Smooth muscle cell (in vitro differentiated cells): ENCODE data around the gene RPTOR. TPM values are rescaled to one million over a fixed set of nuclear protein-coding genes. Genes with fewer than 3 reads are reported as not detected.

ENCODE experiments used
- DNase-seq: peaks from one replicate; lab custom pipeline; 2025; ENCODE audit not compliant: unreplicated experiment; lab: John Stamatoyannopoulos, UW
- H2AFZ ChIP-seq: fragments of 200-600 bp; sonication (generic); 2 replicates; pipeline ENCODE4 v1.6.0; 2016; ENCODE audit warnings: antibody characterized with exemption, low read depth, mild to moderate bottlenecking
- H3F3A ChIP-seq: fragments of 200-600 bp; sonication (generic); 2 replicates; pipeline ENCODE4 v1.6.0; 2017; ENCODE audit warnings: antibody characterized with exemption, low read depth
- H3K27ac ChIP-seq: fragments of 200-600 bp; sonication (generic); 2 replicates; pipeline ENCODE4 v1.5.1; 2016; ENCODE audit warnings: low read depth, mild to moderate bottlenecking
- H3K27me3 ChIP-seq: fragments of 200-600 bp; sonication (generic); 2 replicates; pipeline ENCODE4 v1.6.1; 2016; ENCODE audit warnings: low read depth, mild to moderate bottlenecking
- H3K36me3 ChIP-seq: fragments of 200-600 bp; sonication (generic); 2 replicates; pipeline ENCODE4 v1.5.1; 2016; ENCODE audit warnings: low read depth
- H3K4me1 ChIP-seq: fragments of 200-600 bp; sonication (generic); 2 replicates; pipeline ENCODE4 v1.5.1; 2016; ENCODE audit warnings: low read depth
- H3K4me2 ChIP-seq: fragments of 200-600 bp; sonication (generic); 2 replicates; pipeline ENCODE4 v1.6.0; 2016; ENCODE audit warnings: mild to moderate bottlenecking
- H3K4me3 ChIP-seq: fragments of 200-600 bp; sonication (generic); 2 replicates; pipeline ENCODE4 v1.5.1; 2016; ENCODE audit warnings: mild to moderate bottlenecking
- H3K79me2 ChIP-seq: fragments of 200-600 bp; sonication (generic); 2 replicates; pipeline ENCODE4 v1.6.0; 2016; ENCODE audit warnings: low read depth, mild to moderate bottlenecking
- H3K9ac ChIP-seq: fragments of 200-600 bp; sonication (generic); 2 replicates; pipeline ENCODE4 v1.6.0; 2016; ENCODE audit warnings: low read depth
- H3K9me3 ChIP-seq: fragments of 200-600 bp; sonication (generic); replicated peaks from 2 replicates; pipeline ENCODE4 v1.5.1; 2016; ENCODE audit warnings: low read depth
- H4K20me1 ChIP-seq: fragments of 200-600 bp; sonication (generic); 2 replicates; pipeline ENCODE4 v1.6.0; 2016; ENCODE audit warnings: low read depth
- CTCF ChIP-seq: fragments of 200-600 bp; sonication (generic); IDR thresholded peaks from 2 replicates; pipeline ENCODE4 v1.5.1; 2017; ENCODE audit warnings: borderline replicate concordance, mild to moderate bottlenecking, antibody characterized with exemption; ENCODE audit not compliant: insufficient read depth, poor library complexity, severe bottlenecking
- WGBS: methylation state at CpG from one replicate; pipeline ENCODE4 v1.1.7; 2016; ENCODE audit warnings: low lambda C conversion rate; 5-methylcytosine and 5-hydroxymethylcytosine counted together
- polyA plus RNA-seq: library from polyadenylated mRNA; unstranded; fragments of >200 nt; fragmentation: Nextera tagmentation; extraction: Ambion mirVana; gene quantifications from 2 replicates; pipeline ENCODE4 v1.2.1, GENCODE V29; 2016
- total RNA-seq: library from RNA; depleted of rRNA; stranded (reverse); fragments of >200 nt; gene quantifications from 2 replicates; pipeline ENCODE4 v1.2.3, GENCODE V29; 2014

Gene RPTOR
- total and polyA plus RNA-seq, 2 experiments from 2014 or later: 10.6 to 12.2 TPM

DNA sequence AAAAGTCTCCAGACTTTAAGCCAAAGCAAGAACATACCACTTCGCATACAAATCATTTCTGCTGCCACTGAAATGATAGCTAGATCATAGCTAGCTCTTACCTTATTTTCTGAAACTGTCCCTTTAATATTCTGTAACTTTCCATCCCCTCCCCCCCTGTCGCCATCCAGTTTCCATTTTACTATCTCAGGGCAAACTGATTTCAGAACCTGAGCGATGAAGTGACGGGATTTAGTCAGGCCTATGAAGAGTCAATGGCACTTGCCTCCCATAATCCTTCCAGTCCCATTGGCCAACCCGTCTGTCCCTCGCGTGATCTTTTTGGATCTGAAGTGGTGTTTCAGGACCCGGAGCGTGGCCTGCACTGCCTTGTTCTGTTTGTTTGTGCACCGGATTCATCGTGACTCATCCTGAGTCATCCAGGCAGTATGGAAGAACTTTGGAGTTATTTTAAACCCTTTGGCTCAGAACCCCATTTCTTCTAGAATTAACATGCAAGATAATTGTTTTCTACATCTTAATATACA lies 247.2 kb downstream of the RPTOR start:
- Histone ChIP-seq H4K20me1 (no peaks in the 10 kb centered on the region), H3K9me3 (no peaks in the 10 kb centered on the region), H3K4me1 (peaks cover 34% of the 10 kb centered on the region), H3K9ac (peak overlapping the region; percentile 65), H3K79me2 (no peaks in the 10 kb centered on the region), H3K27me3 (no peaks in the 10 kb centered on the region), H3F3A (peaks cover 32% of the 10 kb centered on the region), H3K4me2 (peak overlapping the region; percentile 76), H3K27ac (peak overlapping the region; percentile 93), H3K4me3 (no peak overlapping the region), H2AFZ (no peak overlapping the region), H3K36me3 (no peaks in the 10 kb centered on the region)
- 13% methylated on average over 11 of the region's 11 CpGs for WGBS
- peak; percentile 46 for DNase-seq
- no peak for TF ChIP-seq CTCF

GRCh38 chr17:80792373-80792781 lies 247.7 kb downstream of the RPTOR start:
- no peaks in the 10 kb centered on the region for H4K20me1 ChIP-seq
- H3K79me2 ChIP-seq: no peaks in the 10 kb centered on the region
- no peak overlapping the region for H3K4me3 ChIP-seq
- H2AFZ ChIP-seq: no peak overlapping the region
- H3F3A ChIP-seq: peaks cover 32% of the 10 kb centered on the region
- no peaks in the 10 kb centered on the region for H3K27me3 ChIP-seq
- peak overlapping the region; percentile 93 for H3K27ac ChIP-seq
- DNase-seq: no peak
- TF ChIP-seq CTCF: no peak
- peak overlapping the region; percentile 68 for H3K4me2 ChIP-seq
- H3K9ac ChIP-seq: peak overlapping the region; percentile 65
- H3K36me3 ChIP-seq: no peaks in the 10 kb centered on the region
- WGBS: 50% methylated on average over 10 of the region's 10 CpGs
- no peaks in the 10 kb centered on the region for H3K9me3 ChIP-seq
- H3K4me1 ChIP-seq: peaks cover 34% of the 10 kb centered on the region

DNA sequence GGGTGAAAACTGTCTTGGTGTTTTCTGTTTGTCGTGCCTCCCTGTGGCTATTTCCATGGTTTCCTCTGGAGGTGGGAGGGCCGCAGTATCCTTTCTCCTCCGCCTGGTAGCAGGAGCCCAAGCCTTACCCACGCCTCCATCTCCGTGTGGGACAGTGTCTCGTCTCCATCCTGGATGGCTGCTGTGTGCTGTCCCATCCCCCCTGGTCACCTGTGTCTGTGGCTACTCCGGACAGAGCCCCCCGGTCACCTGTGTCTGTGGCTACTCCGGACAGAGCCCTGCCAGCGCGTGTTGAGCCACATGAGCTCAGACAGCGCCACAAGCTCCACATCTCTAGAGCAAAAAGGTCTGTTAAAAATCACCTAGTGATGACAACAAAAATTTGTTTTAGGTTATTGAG lies 248.8 kb downstream of the RPTOR start:
- 95% methylated on average over 12 of the region's 12 CpGs for WGBS
- no peak for TF ChIP-seq CTCF
- Histone ChIP-seq H3K4me3 (no peak overlapping the region), H3K79me2 (no peaks in the 10 kb centered on the region), H3K36me3 (no peaks in the 10 kb centered on the region), H3K27me3 (no peaks in the 10 kb centered on the region), H3K4me1 (peaks cover 34% of the 10 kb centered on the region), H3K9ac (no peak overlapping the region), H2AFZ (no peak overlapping the region), H3K9me3 (no peaks in the 10 kb centered on the region), H3K4me2 (peak overlapping the region; percentile 33), H3K27ac (peak overlapping the region; percentile 93), H3F3A (peaks cover 32% of the 10 kb centered on the region), H4K20me1 (no peaks in the 10 kb centered on the region)
- DNase-seq: no peak

DNA sequence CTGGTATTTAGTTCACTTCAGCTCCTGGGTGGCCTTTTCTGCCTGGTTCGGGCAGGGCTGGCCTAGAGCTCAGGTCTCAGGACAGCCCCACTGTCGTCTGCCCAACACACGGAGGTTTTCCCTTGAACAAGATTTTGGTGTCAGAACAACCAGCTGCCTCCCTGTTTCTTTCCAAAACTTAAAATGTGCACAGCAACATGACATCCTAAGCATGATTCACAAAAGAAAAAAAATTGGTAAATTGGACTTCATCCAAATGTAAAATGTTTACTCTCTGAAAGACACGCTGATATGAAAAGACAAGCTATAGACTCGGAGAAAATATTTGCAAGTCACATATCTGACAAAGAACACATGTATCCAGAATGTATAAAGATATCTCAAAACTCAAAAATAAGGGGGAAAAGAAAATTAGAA lies 249.2 kb downstream of the RPTOR start:
- H3K4me3 ChIP-seq: no peak overlapping the region
- H4K20me1 ChIP-seq: no peaks in the 10 kb centered on the region
- H3K79me2 ChIP-seq: no peaks in the 10 kb centered on the region
- H3K4me2 ChIP-seq: peak overlapping the region; percentile 33
- peaks cover 34% of the 10 kb centered on the region for H3K4me1 ChIP-seq
- DNase-seq: no peak
- no peak for TF ChIP-seq CTCF
- no peak overlapping the region for H3K9ac ChIP-seq
- WGBS: 42% methylated on average over 5 of the region's 5 CpGs
- H2AFZ ChIP-seq: no peak overlapping the region
- no peaks in the 10 kb centered on the region for H3K27me3 ChIP-seq
- H3K36me3 ChIP-seq: no peaks in the 10 kb centered on the region
- H3F3A ChIP-seq: peaks cover 31% of the 10 kb centered on the region
- H3K27ac ChIP-seq: peak overlapping the region; percentile 93
- H3K9me3 ChIP-seq: no peaks in the 10 kb centered on the region
